ENCODE measurements around the gene GALNT16. TPM values are rescaled to one million over a fixed set of nuclear protein-coding genes. Genes with fewer than 3 reads are reported as not detected.
"Not testable (repeated sequence)": the region's sequence is repeated elsewhere in the genome, so short reads cannot be mapped to it uniquely, and the experiment has no call there.

GALNT16 gene
- total RNA-seq, result 0.14 and 0.35 TPM in 2 replicates

- H3K4me3 ChIP-seq (ENCODE audit: low read depth, low read length), result peak within 1 kb of the TSS; percentile 61
- no peak for DNase-seq (ENCODE audit: low read depth)
- peak; percentile 31 for TF ChIP-seq CTCF (conservative IDR thresholded peaks at IDR 0.05; ENCODE audit: low read depth, low read length)
These were observed at the start of gene GALNT16 for GRCh38 chr14:69259527-69260189. TSS of gene GALNT16 (plus strand) at chr14:69260158. CDS start at chr14:69260291, 133 bp downstream.

- no peak for TF ChIP-seq CTCF (conservative IDR thresholded peaks at IDR 0.05; ENCODE audit: low read depth, low read length)
- no peak overlapping the region for H3K4me3 ChIP-seq (ENCODE audit: low read depth, low read length)
- no peak for DNase-seq (ENCODE audit: low read depth)
These were observed 45.6 kb upstream of the GALNT16 start for GRCh38 chr14:69214393-69214792.

DNA sequence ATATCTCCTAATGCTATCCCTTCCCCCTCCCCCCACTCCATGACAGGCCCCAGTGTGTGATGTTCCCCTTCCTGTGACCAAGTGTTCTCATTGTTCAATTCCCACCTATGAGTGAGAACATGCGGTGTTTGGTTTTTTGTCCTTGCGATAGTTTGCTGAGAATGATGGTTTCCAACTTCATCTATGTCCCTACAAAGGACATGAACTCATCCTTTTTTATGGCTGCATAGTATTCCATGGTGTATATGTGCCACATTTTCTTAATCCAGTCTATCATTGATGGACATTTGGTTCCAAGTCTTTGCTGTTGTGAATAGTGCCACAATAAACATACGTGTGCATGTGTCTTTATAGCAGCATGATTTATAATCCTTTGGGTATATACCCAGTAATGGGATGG lies 42.3 kb upstream of the GALNT16 start:
- not testable (repeated sequence) for DNase-seq (ENCODE audit: low read depth); H3K4me3 ChIP-seq (ENCODE audit: low read depth, low read length)

DNA sequence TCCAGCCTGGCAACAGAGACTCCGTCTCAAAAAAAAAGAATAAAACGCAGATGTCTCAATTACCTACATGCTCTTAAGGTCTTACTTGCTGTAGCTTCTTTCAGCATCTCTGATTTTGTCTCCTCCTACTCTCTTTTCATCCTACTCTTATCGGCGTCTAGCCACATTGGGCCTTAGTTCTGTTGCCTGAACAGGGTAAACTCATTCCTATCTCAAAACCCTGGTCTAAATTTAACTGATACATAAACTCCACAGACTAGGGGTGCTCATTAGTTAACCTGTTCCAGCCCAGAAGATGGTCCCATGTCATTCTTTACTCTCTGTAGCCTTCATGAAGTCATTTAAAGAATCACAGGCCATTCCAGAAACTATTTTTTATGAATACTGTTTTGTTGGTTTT lies 35.0 kb upstream of the GALNT16 start:
- DNase-seq (ENCODE audit: low read depth), result no peak
- H3K4me3 ChIP-seq (ENCODE audit: low read depth, low read length), result no peak overlapping the region
- no peak for TF ChIP-seq CTCF (conservative IDR thresholded peaks at IDR 0.05; ENCODE audit: low read depth, low read length)

DNA sequence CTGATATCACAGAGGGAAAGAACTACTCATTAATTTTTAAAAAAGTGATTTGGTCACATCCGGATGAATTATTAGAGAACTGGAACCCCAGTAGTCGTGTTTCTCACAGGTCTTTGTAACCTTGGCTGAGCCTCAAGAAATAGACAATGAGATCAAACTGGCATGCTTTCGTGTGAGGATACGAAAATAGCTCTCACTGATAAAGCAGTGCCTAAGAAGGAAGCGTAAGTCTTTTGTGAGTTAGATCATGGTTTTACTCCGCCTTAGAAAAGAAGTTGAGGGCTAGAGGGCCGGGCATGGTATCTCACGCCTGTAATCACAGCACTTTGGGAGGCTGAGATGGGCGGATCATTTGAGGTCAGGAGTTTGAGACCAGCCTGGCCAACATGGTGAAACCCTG lies 33.8 kb upstream of the GALNT16 start:
- no peak overlapping the region for H3K4me3 ChIP-seq (ENCODE audit: low read depth, low read length)
- no peak for TF ChIP-seq CTCF (conservative IDR thresholded peaks at IDR 0.05; ENCODE audit: low read depth, low read length)
- DNase-seq (ENCODE audit: low read depth), result no peak

DNA sequence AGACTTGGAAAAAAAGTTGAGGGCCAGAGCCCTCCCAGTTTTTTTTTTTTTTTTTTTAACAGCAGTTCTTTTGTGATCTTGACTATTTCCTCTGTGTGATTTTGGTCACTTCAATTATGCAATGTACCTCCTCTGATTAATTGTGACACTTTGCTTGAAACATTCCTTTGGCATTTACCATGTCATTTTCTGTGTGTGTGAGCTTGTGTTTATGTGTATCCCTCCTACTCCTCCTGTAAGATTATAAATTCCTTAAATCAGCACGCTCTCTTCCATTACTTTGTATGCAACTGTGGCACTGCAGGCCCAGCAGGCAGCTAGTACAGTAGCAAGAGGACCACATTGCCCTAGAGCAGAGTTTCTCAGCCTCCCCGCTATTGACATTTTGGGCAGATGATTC lies 33.2 kb upstream of the GALNT16 start:
- H3K4me3 ChIP-seq (ENCODE audit: low read depth, low read length), result no peak overlapping the region
- DNase-seq (ENCODE audit: low read depth), result no peak
- no peak for TF ChIP-seq CTCF (conservative IDR thresholded peaks at IDR 0.05; ENCODE audit: low read depth, low read length)

DNA sequence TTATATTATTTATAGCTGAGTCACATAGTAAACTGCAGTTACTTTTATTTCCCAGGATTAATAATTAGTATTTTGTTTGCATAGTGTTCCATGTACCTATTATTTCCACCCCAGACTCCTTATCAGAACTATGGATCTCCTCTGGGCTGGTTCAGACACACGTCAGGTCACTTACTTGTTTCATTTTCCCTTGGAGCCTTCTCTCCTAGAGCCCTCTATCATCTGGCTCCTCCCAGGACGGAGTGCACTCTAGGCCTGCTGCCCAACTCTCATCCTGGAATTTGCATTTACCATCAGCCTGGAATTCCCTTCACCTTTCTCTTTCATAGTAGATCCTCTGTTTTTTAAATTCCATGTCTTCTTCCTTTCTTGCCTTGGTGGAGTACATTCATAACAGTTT lies 28.5 kb upstream of the GALNT16 start:
- no peak overlapping the region for H3K4me3 ChIP-seq (ENCODE audit: low read depth, low read length)
- no peak for TF ChIP-seq CTCF (conservative IDR thresholded peaks at IDR 0.05; ENCODE audit: low read depth, low read length)
- DNase-seq (ENCODE audit: low read depth), result no peak
